BLaER1 (cell line): Measurements from ENCODE around the gene C10orf95.

Source experiments
- H3K27ac ChIP-seq: shearing (Covaris generic); formaldehyde crosslinking; 2 replicates; pipeline ENCODE4 v1.8.1; 2022
- H3K27me3 ChIP-seq: shearing (Covaris generic); formaldehyde crosslinking; 2 replicates; pipeline ENCODE4 v1.8.1; 2022
- H3K36me3 ChIP-seq: shearing (Covaris generic); formaldehyde crosslinking; 2 replicates; pipeline ENCODE4 v1.8.1; 2022
- H3K4me1 ChIP-seq: shearing (Covaris generic); formaldehyde crosslinking; 2 replicates; pipeline ENCODE4 v1.8.1; 2022
- H3K4me2 ChIP-seq: shearing (Covaris generic); formaldehyde crosslinking; 2 replicates; pipeline ENCODE4 v1.8.1; 2022
- H3K4me3 ChIP-seq: shearing (Covaris generic); formaldehyde crosslinking; 2 replicates; pipeline ENCODE4 v1.8.1; 2022
- H3K9ac ChIP-seq: shearing (Covaris generic); formaldehyde crosslinking; 2 replicates; pipeline ENCODE4 v1.8.1; 2022
- H3K9me3 ChIP-seq: shearing (Covaris generic); formaldehyde crosslinking; 2 replicates; pipeline ENCODE4 v1.8.1; 2022
- H4K20me1 ChIP-seq: shearing (Covaris generic); formaldehyde crosslinking; 2 replicates; pipeline ENCODE4 v1.8.1; 2022
- Cebpa-rat ChIP-seq: shearing (Covaris generic); IDR thresholded peaks from 2 replicates; pipeline ENCODE4 v1.8.1; 2022

C10orf95 gene

GRCh38 chr10:102405108-102405571, 46.2 kb downstream of the C10orf95 start:
- H3K9ac ChIP-seq = no peak overlapping the region
- TF ChIP-seq Cebpa-rat = no peak
- H3K36me3 ChIP-seq = peaks cover 18% of the 10 kb centered on the region; the same call in 1 of the 2 replicates
- peaks cover 30% of the 10 kb centered on the region for H3K27me3 ChIP-seq
- no peak overlapping the region for H3K4me3 ChIP-seq
- H4K20me1 ChIP-seq = peaks cover 4% of the 10 kb centered on the region; the same call in 1 of the 2 replicates
- no peak overlapping the region for H3K27ac ChIP-seq
- no peak overlapping the region for H3K4me2 ChIP-seq
- H3K4me1 ChIP-seq = peaks cover 1% of the 10 kb centered on the region; the same call in 1 of the 2 replicates
- H3K9me3 ChIP-seq = no peaks in the 10 kb centered on the region

GRCh38 chr10:102404361-102405107, 46.8 kb downstream of the C10orf95 start:
- Histone ChIP-seq H3K36me3 (peaks cover 18% of the 10 kb centered on the region; the same call in 1 of the 2 replicates), H3K27ac (no peak overlapping the region), H3K9ac (no peak overlapping the region), H3K9me3 (no peaks in the 10 kb centered on the region), H3K4me3 (no peak overlapping the region), H3K4me1 (peaks cover 7% of the 10 kb centered on the region), H3K27me3 (peaks cover 24% of the 10 kb centered on the region), H4K20me1 (no peaks in the 10 kb centered on the region), H3K4me2 (no peak overlapping the region)
- no peak for TF ChIP-seq Cebpa-rat

DNA sequence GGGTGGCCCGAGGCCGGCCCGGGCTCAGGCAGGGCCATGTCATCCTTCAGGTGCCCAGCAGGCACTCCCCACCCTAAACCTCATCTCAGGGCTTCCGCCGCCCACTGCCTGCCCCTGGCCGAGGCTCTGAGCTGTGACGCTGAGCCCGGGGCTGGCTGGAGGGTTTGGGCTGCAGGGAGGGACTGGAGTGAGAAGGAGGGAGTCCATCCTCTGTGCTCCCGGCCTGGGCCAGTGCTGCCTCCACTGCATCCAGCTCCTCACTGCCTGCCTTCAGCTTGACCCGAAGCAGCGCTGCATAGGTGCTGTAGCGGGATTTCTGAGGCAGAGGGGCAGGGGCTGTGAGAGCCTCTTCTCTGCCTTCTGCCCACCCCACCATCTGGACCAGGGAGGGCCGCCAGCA, 48.2 kb downstream of the C10orf95 start:
- Histone ChIP-seq H3K4me2 (no peak overlapping the region), H3K9me3 (no peaks in the 10 kb centered on the region), H3K27me3 (peaks cover 10% of the 10 kb centered on the region), H3K9ac (no peak overlapping the region), H3K4me3 (no peak overlapping the region), H3K4me1 (peaks cover 16% of the 10 kb centered on the region), H4K20me1 (no peaks in the 10 kb centered on the region), H3K36me3 (peaks cover 24% of the 10 kb centered on the region), H3K27ac (no peak overlapping the region)
- no peak for TF ChIP-seq Cebpa-rat

GRCh38 chr10:102402512-102402896, 48.8 kb downstream of the C10orf95 start:
- H4K20me1 ChIP-seq = no peaks in the 10 kb centered on the region
- no peak overlapping the region for H3K4me3 ChIP-seq
- peaks cover 30% of the 10 kb centered on the region for H3K36me3 ChIP-seq
- H3K4me2 ChIP-seq = no peak overlapping the region
- peaks cover 4% of the 10 kb centered on the region for H3K27me3 ChIP-seq
- no peak for TF ChIP-seq Cebpa-rat
- no peaks in the 10 kb centered on the region for H3K9me3 ChIP-seq
- H3K4me1 ChIP-seq = peaks cover 16% of the 10 kb centered on the region
- no peak overlapping the region for H3K9ac ChIP-seq
- no peak overlapping the region for H3K27ac ChIP-seq

DNA sequence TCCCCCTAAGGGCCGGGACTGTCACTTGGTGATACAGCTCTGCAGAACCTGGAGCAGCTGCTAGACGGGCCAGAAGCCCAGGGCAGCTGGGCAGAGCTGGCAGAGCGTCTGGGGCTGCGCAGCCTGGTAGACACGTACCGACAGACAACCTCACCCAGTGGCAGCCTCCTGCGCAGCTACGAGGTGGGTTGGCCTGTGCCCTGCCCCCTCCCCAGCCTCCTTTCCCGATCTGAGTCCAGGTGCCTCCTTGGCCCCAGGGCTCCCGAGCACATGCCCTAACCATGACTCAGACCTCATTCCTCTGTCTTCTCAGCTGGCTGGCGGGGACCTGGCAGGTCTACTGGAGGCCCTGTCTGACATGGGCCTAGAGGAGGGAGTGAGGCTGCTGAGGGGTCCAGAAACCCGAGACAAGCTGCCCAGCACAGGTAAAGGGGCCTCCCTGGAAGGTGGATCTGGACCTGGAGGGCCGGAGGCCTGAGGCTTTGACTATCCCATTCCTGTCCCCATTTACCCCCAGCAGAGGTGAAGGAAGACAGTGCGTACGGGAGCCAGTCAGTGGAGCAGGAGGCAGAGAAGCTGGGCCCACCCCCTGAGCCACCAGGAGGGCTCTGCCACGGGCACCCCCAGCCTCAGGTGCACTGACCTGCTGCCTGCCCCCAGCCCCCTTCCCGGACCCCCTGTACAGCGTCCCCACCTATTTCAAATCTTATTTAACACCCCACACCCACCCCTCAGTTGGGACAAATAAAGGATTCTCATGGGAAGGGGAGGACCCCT, 49.4 kb downstream of the C10orf95 start:
- Histone ChIP-seq H4K20me1 (no peaks in the 10 kb centered on the region), H3K4me2 (no peak overlapping the region), H3K36me3 (peaks cover 33% of the 10 kb centered on the region)

DNA sequence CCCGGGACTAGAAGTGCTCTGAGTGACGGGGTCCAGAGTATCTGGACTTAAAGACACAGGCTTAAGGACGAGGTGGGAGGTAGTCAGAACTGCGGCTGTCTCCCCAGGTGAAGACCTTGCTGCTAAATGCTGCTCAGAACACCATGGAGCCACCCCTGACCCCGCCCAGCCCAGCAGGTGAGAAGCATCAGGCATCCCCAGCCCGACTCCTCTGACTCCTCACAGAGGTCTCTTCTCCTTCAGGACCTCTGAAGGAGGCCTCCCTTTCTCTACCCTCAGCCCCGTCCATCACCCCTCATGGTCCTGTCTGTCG, 50.0 kb downstream of the C10orf95 start:
- Histone ChIP-seq H3K4me2 (no peak overlapping the region), H3K4me3 (no peak overlapping the region), H3K9ac (no peak overlapping the region)

More for the DNA sequence above, 49.4 kb downstream of the C10orf95 start:
- Histone ChIP-seq H3K4me3 (no peak overlapping the region), H3K27ac (no peak overlapping the region), H3K9me3 (no peaks in the 10 kb centered on the region), H3K9ac (no peak overlapping the region), H3K27me3 (no peaks in the 10 kb centered on the region), H3K4me1 (peaks cover 17% of the 10 kb centered on the region)
- no peak for TF ChIP-seq Cebpa-rat

DNA sequence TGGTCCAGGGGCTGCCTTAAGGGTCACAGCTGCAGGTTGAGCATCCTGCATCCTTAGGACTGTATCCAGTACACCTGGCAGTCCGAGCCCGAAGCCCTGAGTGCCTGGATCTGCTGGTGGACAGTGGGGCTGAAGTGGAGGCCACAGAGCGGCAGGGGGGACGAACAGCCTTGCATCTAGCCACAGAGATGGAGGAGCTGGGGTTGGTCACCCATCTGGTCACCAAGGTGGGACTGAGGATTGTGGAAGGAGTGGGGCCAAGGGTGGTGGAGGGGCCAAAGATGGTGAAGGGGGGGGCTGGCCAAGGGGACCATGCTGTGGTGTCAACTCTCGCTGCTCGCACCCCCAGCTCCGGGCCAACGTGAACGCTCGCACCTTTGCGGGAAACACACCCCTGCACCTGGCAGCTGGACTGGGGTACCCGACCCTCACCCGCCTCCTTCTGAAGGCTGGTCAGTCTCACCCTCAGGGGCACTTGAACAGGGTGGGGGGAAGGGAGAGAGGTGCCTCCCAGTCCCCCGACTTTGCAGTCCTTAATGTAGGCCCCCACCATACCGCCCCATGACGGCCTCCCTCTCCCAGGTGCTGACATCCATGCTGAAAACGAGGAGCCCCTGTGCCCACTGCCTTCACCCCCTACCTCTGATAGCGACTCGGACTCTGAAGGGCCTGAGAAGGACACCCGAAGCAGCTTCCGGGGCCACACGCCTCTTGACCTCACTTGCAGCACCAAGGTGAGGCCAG, 50.6 kb downstream of the C10orf95 start:
- no peak for TF ChIP-seq Cebpa-rat
- Histone ChIP-seq H3K27me3 (no peaks in the 10 kb centered on the region), H3K9ac (no peak overlapping the region), H3K27ac (no peak overlapping the region), H3K9me3 (no peaks in the 10 kb centered on the region), H3K4me3 (no peak overlapping the region), H3K36me3 (peaks cover 38% of the 10 kb centered on the region), H3K4me1 (peaks cover 29% of the 10 kb centered on the region), H4K20me1 (0 out of 2 replicates have a peak, but pooled peaks cover 10% of the 10 kb centered on the region), H3K4me2 (no peak overlapping the region)

More for the DNA sequence above, 50.0 kb downstream of the C10orf95 start:
- no peak for TF ChIP-seq Cebpa-rat
- Histone ChIP-seq H3K27me3 (no peaks in the 10 kb centered on the region), H3K4me1 (peaks cover 23% of the 10 kb centered on the region), H3K9me3 (no peaks in the 10 kb centered on the region), H4K20me1 (0 out of 2 replicates have a peak, but pooled peaks cover 5% of the 10 kb centered on the region), H3K36me3 (peaks cover 38% of the 10 kb centered on the region), H3K27ac (no peak overlapping the region)

DNA sequence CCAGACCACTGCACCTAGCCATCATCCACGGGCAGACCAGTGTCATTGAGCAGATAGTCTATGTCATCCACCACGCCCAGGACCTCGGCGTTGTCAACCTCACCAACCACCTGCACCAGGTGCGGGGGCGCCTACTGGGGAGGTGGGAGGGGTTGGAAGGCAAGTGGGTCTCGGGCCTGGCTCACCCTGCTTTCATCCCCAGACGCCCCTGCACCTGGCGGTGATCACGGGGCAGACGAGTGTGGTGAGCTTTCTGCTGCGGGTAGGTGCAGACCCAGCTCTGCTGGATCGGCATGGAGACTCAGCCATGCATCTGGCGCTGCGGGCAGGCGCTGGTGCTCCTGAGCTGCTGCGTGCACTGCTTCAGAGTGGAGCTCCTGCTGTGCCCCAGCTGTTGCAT, 51.3 kb downstream of the C10orf95 start:
- Histone ChIP-seq H4K20me1 (0 out of 2 replicates have a peak, but pooled peaks cover 10% of the 10 kb centered on the region), H3K4me2 (peak overlapping the region; percentile 81), H3K9me3 (no peaks in the 10 kb centered on the region), H3K4me1 (peaks cover 29% of the 10 kb centered on the region), H3K4me3 (no peak overlapping the region), H3K9ac (peak overlapping the region; percentile 72; the same call in 1 of the 2 replicates), H3K27ac (no peak overlapping the region), H3K36me3 (peaks cover 38% of the 10 kb centered on the region), H3K27me3 (no peaks in the 10 kb centered on the region)
- TF ChIP-seq Cebpa-rat = no peak
